T-helper 17 cell (primary cell): Measurements from ENCODE around the gene ANKRD12. TPM values are rescaled to one million over a fixed set of nuclear protein-coding genes. Genes with fewer than 3 reads are reported as not detected.

ENCODE experiments used
- ATAC-seq: fragments of 150-1000 bp; cut with Tn5 transposase; 2 replicates; pipeline ENCODE4 v1.10.0; 2021; ENCODE audit warnings: mild to moderate bottlenecking, moderate library complexity
- DNase-seq, 3 donors: peaks; one replicate each; pipeline versions ENCODE4 v3.0.0 to v3.0.0-alpha.2; 2020 to 2021
- H3K9me3 ChIP-seq: one replicate; pipeline ENCODE4 v1.7.0; 2013; ENCODE audit warnings: low read length, mild to moderate bottlenecking; ENCODE audit not compliant: control insufficient read depth, poor library complexity, severe bottlenecking
- H3K27ac Mint-ChIP-seq: one replicate; pipeline ENCODE4 v1.8.0; 2022; ENCODE audit warnings: mild to moderate bottlenecking, moderate library complexity, mixed read lengths
- H3K27me3 Mint-ChIP-seq: one replicate; pipeline ENCODE4 v1.8.0; 2022; ENCODE audit warnings: mixed read lengths
- H3K36me3 Mint-ChIP-seq: one replicate; pipeline ENCODE4 v1.8.0; 2022; ENCODE audit warnings: low read depth, mixed read lengths
- H3K4me1 Mint-ChIP-seq: one replicate; pipeline ENCODE4 v1.8.0; 2022; ENCODE audit warnings: mild to moderate bottlenecking, mixed read lengths
- H3K4me3 Mint-ChIP-seq: one replicate; pipeline ENCODE4 v1.8.0; 2022; ENCODE audit warnings: mild to moderate bottlenecking, moderate library complexity, mixed read lengths
- total RNA-seq, 4 donors: library from RNA in 2 of 4; stranded (reverse) in 2 of 4; gene quantifications; one replicate each; pipeline ENCODE4 v1.2.3 and lab custom pipeline; 2022 to 2026

Gene ANKRD12
- total RNA-seq, 2 donors from 2014 or later, result 191 to 257 TPM

GRCh38 chr18:9115984-9116383, 20.6 kb upstream of the ANKRD12 start:
- H3K27ac Mint-ChIP-seq, result peak overlapping the region; percentile 100
- H3K27me3 Mint-ChIP-seq, result no peaks in the 10 kb centered on the region
- H3K36me3 Mint-ChIP-seq, result peaks cover 2% of the 10 kb centered on the region
- peaks cover 46% of the 10 kb centered on the region for H3K4me1 Mint-ChIP-seq
- ATAC-seq (no peak), DNase-seq (no peak)
- H3K9me3 ChIP-seq, result no peaks in the 10 kb centered on the region
- peak overlapping the region; percentile 92 for H3K4me3 Mint-ChIP-seq

GRCh38 chr18:9117980-9118841, 18.4 kb upstream of the ANKRD12 start:
- peaks cover 2% of the 10 kb centered on the region for H3K36me3 Mint-ChIP-seq
- H3K4me3 Mint-ChIP-seq, result peak overlapping the region; percentile 77
- H3K4me1 Mint-ChIP-seq, result peaks cover 46% of the 10 kb centered on the region
- ATAC-seq (peak; percentile 55), DNase-seq (no peak)
- no peaks in the 10 kb centered on the region for H3K9me3 ChIP-seq
- H3K27ac Mint-ChIP-seq, result peak overlapping the region; percentile 100
- H3K27me3 Mint-ChIP-seq, result no peaks in the 10 kb centered on the region

DNA sequence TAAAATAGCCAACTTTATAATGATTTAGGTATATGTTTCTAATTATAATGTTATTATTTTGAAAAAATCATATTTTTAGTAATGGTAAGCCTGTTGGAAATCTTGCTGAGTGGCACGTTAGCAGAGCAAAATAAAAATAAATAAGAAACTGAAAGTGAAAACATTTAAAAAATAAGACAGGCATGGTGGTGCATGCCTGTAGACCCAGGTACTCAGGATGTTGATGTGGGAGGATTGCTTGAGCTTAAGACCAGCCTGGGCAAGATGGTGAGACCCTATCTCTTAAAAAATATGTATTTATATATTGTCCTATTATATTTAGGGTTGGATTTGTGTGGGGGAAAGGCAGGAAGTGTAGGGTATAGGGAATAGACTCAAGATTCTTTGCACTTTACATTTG, 15.8 kb upstream of the ANKRD12 start:
- DNase-seq (no peak), ATAC-seq (peak; percentile 21)
- Mint-ChIP-seq H3K27me3 (no peaks in the 10 kb centered on the region), H3K4me1 (peaks cover 46% of the 10 kb centered on the region), H3K36me3 (peaks cover 2% of the 10 kb centered on the region), H3K27ac (peak overlapping the region; percentile 100), H3K4me3 (peak overlapping the region; percentile 62)
- no peaks in the 10 kb centered on the region for H3K9me3 ChIP-seq

DNA sequence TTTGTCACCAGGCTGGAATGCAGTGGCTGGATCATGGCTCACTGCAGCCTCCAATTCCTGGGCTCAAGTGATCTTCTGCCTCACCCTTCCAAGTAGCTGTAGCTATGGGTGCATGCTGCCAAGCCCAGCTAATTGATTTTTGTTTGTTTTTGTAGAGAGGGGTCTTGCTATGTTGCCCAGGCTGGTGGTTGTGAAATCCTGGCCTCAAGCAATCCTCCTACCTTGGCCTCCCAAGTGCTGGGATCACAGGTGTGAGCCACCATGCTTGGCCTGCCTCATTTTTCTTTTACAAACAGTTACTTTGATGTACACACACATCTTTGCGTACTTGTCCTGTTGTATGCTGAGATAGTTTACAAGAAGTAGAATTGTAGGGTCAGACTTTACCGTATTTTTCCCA, 13.1 kb upstream of the ANKRD12 start:
- H3K4me1 Mint-ChIP-seq, result peaks cover 33% of the 10 kb centered on the region
- no peak for DNase-seq
- H3K36me3 Mint-ChIP-seq, result peaks cover 6% of the 10 kb centered on the region
- H3K9me3 ChIP-seq, result no peaks in the 10 kb centered on the region
- H3K27me3 Mint-ChIP-seq, result no peaks in the 10 kb centered on the region
- no peak overlapping the region for H3K4me3 Mint-ChIP-seq
- ATAC-seq, result no peak
- peak overlapping the region; percentile 75 for H3K27ac Mint-ChIP-seq

DNA sequence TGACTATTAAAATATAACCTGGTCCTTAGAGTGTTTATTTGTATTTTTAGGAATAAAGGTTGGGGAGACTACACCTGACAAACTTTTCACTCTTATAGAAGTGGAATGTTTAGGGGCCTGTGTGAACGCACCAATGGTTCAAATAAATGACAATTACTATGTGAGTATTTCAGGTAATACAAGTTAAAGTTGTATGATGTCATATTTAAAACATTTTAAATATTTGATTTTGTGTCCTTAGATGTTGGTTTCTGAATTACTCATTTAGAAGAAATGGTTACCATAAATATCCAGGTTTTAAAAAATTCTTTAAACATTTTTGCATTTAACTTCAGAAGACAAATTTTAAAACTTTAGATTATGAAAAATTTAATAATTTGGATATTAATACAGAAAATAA, 11.8 kb upstream of the ANKRD12 start:
- ATAC-seq, result no peak
- Mint-ChIP-seq H3K4me1 (peaks cover 36% of the 10 kb centered on the region), H3K27ac (peak overlapping the region; percentile 75), H3K36me3 (peaks cover 12% of the 10 kb centered on the region), H3K4me3 (no peak overlapping the region), H3K27me3 (no peaks in the 10 kb centered on the region)
- DNase-seq, result no peak
- no peaks in the 10 kb centered on the region for H3K9me3 ChIP-seq

DNA sequence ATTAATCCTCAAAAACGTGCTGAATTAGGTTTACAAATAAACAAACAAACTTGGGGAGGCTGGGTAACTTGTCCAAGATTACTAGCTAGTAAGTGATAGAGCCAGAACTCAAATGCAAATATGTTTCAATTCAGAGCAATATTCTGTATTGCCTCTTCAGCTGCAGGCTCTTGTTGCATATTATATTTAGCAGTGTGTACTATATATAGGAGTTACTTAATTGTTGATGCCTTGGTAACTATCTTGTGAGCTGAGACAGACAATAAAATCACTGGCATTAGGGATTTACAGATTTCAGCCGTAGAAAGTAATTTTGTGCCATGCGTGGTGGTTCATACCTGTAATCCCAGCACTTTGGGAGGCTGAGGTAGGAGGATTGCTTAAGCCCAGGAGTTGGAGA, 10.2 kb upstream of the ANKRD12 start:
- Mint-ChIP-seq H3K27ac (peak overlapping the region; percentile 67), H3K4me3 (no peak overlapping the region), H3K4me1 (peaks cover 31% of the 10 kb centered on the region), H3K27me3 (no peaks in the 10 kb centered on the region), H3K36me3 (peaks cover 14% of the 10 kb centered on the region)
- DNase-seq (no peak), ATAC-seq (no peak)
- no peaks in the 10 kb centered on the region for H3K9me3 ChIP-seq

DNA sequence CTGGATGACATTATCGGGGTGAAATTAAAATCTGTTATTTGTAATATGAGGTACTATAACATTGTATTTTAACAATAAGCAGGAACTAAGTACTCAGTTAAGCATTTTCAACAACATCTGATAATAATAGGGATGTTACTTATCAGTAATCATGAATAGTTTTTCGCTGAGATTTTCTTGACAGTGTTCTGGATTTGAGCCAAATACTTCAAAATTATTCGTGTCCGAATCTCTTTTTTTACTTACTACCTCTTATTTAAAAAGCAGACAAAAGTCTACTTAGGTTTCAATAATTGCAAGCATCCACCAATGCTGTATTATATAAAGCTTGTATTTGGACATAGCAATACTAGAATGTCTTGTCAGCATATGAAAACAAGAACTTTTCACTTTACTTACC, 6.4 kb upstream of the ANKRD12 start:
- H3K9me3 ChIP-seq, result no peaks in the 10 kb centered on the region
- Mint-ChIP-seq H3K27ac (peak overlapping the region; percentile 94), H3K36me3 (peaks cover 20% of the 10 kb centered on the region), H3K4me3 (no peak overlapping the region), H3K27me3 (no peaks in the 10 kb centered on the region), H3K4me1 (peaks cover 42% of the 10 kb centered on the region)
- ATAC-seq (no peak), DNase-seq (no peak)

- H3K36me3 Mint-ChIP-seq, result peaks cover 20% of the 10 kb centered on the region
- no peak for DNase-seq
- H3K4me1 Mint-ChIP-seq, result peaks cover 47% of the 10 kb centered on the region
- no peaks in the 10 kb centered on the region for H3K27me3 Mint-ChIP-seq
- no peak overlapping the region for H3K4me3 Mint-ChIP-seq
- no peak for ATAC-seq
- peak overlapping the region; percentile 96 for H3K27ac Mint-ChIP-seq
- H3K9me3 ChIP-seq, result no peaks in the 10 kb centered on the region
Observed at GRCh38 chr18:9130806-9131205, 5.8 kb upstream of the ANKRD12 start.

- peak overlapping the region; percentile 96 for H3K27ac Mint-ChIP-seq
- DNase-seq (no peak), ATAC-seq (no peak)
- no peaks in the 10 kb centered on the region for H3K27me3 Mint-ChIP-seq
- peaks cover 23% of the 10 kb centered on the region for H3K36me3 Mint-ChIP-seq
- no peaks in the 10 kb centered on the region for H3K9me3 ChIP-seq
- H3K4me1 Mint-ChIP-seq, result peaks cover 45% of the 10 kb centered on the region
- peak overlapping the region; percentile 75 for H3K4me3 Mint-ChIP-seq
Observed at GRCh38 chr18:9132628-9133027, 4.0 kb upstream of the ANKRD12 start.

- Mint-ChIP-seq H3K27me3 (no peaks in the 10 kb centered on the region), H3K4me3 (peak overlapping the region; percentile 75), H3K27ac (peak overlapping the region; percentile 96), H3K36me3 (peaks cover 20% of the 10 kb centered on the region), H3K4me1 (peaks cover 45% of the 10 kb centered on the region)
- DNase-seq (no peak), ATAC-seq (no peak)
- no peaks in the 10 kb centered on the region for H3K9me3 ChIP-seq
Observed at GRCh38 chr18:9133225-9133624, 3.4 kb upstream of the ANKRD12 start.

GRCh38 chr18:9135081-9135911, 1.3 kb upstream of the ANKRD12 start:
- Mint-ChIP-seq H3K27me3 (no peaks in the 10 kb centered on the region), H3K27ac (peak overlapping the region; percentile 96), H3K36me3 (peaks cover 12% of the 10 kb centered on the region), H3K4me3 (peak overlapping the region; percentile 93), H3K4me1 (peaks cover 48% of the 10 kb centered on the region)
- no peaks in the 10 kb centered on the region for H3K9me3 ChIP-seq
- ATAC-seq (no peak), DNase-seq (no peak)

DNA sequence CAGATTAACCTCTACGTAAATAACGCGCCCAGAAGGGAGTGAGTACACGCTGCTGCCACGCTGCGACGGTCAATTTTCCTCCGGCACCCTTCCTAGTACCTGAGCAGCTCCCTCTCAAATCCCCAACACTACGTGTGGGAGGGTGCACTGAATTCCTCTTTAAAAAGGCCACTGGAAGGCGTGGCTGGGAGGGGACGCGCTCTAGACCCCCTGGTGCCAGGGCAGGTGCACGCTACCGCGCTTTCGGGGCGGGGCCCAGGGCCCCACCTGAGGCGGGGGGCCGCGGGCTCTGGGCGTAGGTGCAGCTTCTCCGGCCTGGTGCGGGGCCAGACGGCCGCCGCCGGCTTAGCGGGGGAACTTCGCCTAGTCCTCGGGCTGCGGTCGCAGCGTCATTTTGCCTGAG, 668 bp upstream of the ANKRD12 start:
- peaks cover 12% of the 10 kb centered on the region for H3K36me3 Mint-ChIP-seq
- peak; percentile 20 for ATAC-seq
- H3K4me3 Mint-ChIP-seq, result peak overlapping the region; percentile 93
- no peaks in the 10 kb centered on the region for H3K9me3 ChIP-seq
- peak overlapping the region; percentile 96 for H3K27ac Mint-ChIP-seq
- peaks cover 51% of the 10 kb centered on the region for H3K4me1 Mint-ChIP-seq
- DNase-seq, result peak in 1 of 3 donors; percentile 47
- H3K27me3 Mint-ChIP-seq, result no peaks in the 10 kb centered on the region
